ENCODE results near the gene MAOB.

Gene MAOB

DNA sequence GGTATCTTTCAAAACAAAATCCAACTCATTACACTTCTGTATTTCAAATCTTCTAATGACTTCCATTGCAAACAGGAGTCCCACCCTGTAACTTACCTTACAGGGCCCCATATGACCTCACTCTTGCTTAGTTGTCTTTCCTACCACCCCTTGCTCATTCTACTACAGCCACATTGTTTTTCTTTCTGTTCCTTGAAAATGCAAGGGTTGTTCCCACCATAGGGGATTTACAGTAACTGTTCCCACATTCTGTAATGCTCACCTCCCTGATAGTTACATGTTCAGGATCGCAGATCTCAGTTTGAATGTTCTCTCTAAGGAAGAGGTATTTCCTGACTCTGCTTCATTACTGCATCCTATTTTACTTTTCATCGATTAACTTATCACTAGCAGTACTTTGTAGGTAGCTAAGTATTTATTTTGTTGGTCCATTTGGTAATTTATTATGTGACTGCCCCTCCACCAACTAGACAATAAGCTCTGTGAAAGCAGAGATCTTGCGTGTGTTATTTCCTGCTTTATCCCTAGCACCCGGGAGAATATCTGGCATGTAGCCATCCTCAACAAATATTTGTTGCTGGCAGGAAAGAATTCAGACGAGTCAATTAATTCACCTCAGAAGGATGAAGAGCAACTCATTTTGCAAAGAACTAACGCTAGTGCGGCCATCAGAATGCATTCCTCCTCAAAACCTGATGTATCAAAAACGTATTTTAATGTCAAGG lies 21.4 kb downstream of the MAOB start:
- DNase-seq: no peak

DNA sequence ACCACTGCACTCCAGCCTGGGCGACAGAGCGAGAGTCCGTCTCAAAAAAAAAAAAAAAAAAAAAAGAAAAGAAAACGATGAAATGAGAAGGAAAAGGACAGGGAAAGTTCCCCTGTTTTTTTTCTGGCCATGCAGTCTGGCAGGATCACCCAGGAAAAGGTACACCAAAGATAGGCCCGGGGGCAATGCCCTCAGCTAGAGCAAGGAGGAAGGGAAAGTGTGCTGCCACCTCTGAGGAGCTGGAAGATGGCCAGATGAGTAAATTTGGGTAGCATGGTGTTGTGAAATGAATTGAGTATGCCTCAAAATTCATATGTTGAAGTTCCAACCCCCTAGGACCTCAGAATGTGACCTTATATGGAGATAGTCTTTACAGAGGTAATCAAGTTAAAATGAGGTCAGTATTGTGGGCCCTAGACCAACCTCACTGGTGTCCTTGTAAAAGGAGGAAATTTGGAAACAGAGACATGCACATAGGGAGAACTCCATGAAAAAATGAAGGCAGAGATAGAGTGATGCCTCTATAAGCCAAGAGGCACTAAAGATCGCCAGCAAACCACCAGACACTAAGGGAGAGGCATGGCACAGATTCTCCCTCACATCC lies 28.9 kb downstream of the MAOB start:
- DNase-seq: no peak

DNA sequence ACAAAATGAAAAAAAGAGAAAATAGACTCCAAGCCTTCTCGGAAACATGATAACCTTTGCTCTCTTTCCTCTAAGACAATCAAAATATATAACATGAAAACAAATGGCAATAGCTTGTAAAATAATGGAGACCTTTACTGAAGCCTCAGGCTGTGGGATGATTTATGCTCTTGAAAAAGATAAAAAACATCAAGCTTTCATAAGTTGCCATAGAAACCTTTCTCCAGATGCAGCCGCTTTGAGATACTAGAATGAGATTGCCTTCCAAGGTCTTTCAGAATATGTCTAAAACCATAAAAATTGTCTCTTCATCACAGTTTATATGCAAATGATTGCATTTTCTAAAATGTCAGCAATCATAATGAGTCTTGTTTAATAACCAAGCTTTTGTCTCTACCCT lies 31.6 kb downstream of the MAOB start:
- no peak for DNase-seq

DNA sequence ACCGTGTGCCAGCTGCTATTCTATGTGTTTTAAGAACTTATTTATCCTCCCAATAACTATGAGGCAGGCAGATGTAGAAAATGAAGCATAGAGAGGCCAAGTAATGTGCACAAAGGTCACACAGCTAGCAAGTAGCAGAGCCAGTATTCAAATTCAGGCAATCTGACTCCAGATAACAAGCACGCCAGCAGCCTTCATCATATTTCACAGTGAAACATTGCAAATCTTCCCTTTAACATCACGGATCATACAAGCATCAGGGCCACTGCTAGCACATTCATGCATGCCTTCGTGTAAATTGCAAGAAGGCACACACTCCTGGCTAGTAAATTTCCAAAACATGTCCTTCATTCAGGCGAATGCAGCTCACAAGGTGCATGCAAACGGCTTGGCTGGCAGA lies 33.1 kb downstream of the MAOB start:
- no peak for DNase-seq

DNA sequence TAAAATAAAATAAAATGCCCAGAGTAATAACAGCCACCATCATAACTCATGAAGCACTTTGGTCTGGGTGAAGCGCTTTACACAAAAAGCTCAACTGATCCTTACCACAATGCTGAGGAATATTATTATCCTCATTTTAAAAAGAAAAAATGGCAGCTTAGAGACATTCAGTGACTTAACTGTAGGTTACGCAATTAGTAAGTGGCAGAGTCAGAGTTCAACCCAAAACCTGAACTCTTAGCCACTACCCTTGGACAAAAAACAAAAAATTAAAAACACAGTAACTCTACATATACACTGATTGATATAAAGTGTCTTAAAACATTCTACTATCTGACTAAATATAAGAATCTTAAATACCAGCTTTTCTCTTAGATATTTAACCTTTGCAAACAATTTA lies 34.9 kb downstream of the MAOB start:
- DNase-seq: no peak

DNA sequence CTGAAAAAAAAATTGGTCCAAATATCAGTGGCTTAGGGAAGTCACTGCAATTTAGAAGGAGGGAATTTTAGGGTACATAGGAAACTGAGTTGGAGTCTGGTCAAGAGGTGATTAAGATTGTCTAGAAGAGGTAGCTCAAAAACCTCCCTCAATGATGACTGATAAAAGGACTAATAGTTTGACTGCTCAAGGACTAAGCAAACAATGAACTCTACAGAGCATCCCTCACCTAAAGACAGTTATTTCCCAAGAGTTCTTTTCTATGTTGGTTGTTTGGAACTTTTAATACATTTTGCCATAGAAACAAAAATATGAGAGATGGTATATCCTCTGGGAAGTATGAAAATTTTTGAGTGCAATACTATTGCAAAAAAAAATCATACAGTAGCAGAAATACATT lies 35.7 kb downstream of the MAOB start:
- no peak for DNase-seq

DNA sequence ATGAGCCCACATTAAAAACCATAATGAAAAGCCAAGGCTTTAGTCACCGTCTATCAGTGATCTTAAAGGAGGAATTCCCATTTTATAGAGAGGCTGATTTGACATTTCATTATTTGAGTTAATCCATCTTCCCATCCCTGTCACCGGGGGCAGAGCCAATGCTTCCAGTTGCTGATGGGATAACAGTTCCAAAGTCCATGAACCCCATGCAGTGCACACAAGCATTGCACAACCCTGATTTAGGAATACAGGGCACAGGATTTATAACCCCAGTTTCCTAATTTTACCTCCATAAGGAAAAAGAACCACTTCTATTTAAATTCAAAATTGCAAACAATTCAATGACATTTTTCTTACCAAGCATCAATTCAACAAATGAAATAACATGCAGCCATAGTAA lies 36.5 kb downstream of the MAOB start:
- no peak for DNase-seq

DNA sequence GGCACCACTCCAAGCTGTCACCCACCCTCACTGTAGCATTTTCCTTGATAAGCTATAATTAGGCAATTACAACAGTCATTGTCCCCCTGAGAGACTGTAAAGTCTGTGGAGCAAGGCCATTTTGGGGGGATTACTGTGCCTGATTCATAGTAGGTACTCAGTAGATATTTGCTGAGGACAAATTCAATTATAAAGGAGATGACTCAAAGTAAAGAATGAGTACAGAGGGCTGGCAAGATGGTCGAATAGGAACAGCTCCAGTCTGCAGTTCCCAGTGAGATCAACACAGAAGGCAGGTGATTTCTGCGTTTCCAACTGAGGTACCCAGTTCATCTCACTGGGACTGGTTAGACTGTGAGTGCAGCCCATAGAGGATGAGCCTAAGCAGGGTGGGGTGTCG lies 42.0 kb downstream of the MAOB start:
- DNase-seq: no peak

DNA sequence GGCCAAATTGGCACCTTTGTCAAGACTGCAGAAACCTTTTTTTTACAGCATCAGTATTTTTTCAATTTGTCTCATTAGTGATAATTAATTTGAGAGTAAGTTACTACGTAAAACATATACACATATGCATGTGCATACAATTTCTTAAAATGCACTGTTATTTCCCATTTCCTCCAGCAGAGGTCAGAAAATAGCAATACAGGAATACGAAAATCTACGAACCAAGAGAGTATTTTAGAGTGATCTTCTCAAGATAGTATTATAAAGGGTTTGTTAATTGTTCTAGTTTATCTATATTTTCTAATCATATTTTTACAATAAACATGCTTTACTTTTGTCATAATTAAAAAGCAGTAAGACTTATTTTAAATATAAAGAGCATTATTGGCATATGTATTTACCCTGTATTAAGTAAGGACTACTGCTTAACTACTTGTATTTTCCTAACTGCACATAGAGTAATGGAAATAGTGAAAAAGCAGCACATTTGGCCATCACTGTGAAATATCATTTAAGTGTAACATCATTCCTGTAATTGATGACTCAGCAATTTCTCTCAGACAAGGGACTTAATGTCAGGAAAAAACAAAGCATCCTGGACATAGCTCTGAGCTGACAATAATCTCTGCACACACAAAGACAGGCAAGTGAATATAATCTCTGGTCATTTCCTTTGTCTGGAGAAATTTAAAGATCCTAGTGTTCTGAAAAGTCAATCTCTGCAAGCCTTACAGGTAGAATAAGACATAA lies 45.6 kb downstream of the MAOB start:
- peak; percentile 47 for DNase-seq

DNA sequence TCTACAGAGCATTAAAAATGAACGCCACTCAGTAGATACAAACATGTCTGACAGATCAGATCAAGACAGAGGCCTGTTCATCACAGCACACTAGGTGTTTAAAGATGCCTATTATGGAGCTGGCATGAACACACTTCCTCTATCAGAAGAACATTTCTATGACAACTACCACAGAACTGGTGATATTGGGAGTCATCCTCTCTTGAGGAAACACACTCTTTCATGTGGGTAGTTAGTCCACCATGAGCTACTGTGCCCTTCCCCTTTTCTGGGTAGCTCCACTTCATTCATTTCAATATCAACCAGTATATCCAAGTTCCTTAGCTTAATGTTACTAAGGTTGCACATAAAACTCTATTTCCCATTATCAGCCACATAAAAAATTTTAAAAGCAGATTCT lies 46.7 kb downstream of the MAOB start:
- DNase-seq: peak; percentile 24

DNA sequence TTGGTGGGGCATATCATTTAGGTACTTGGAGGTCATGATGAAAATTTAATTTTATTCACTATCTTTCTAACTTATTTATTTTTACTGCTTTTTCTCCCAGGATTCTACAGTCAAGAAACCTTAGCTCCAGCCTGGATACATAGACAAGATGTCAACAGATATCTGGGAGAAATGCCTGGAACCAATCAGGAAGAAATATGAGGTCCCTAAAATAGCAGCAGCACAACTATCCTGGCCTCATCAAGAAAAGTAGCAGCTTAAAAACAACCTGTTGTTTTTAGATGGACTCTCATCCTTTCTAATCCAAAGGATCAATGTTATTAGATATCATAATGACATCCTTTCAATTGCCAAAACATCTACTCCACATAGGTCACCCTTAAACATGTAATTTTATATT lies 54.5 kb downstream of the MAOB start:
- DNase-seq: no peak

DNA sequence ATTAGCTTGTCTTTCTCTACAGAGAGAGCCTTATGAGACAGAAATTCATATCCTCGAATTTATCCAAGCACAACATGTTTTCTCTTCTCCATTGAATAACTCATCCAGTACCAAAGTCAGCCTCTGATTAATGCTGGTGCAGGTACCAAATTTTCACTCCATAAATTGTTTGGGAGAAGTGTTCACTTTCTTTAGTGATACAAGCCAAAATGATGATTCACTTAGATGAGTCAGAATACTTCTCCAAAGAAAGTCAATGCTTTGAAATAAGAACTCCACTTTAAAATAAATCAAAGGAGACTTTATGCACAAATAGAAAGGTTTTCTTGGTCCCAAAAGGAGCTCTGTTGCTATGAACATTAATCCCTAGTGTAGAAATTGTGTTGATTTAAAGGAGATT lies 60.2 kb downstream of the MAOB start:
- no peak for DNase-seq

DNA sequence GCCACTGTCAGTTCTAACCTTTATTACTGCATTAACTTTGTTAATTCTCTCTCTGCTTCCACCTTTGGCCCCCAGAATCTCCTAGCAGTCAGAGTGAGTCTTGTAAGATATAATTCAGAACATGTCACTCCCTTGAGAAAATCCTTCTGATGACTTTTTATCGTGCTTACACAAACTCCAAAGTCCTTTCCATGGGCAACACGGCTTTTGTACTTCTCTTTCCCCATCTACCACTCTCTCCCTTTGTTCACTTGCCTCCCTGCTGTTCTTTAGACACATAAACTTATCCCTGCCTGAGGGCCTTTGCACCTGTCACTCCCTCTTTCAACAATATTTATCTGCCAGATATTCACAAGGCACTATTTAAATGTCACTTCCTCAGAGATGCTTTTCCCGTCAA lies 64.8 kb downstream of the MAOB start:
- no peak for DNase-seq

DNA sequence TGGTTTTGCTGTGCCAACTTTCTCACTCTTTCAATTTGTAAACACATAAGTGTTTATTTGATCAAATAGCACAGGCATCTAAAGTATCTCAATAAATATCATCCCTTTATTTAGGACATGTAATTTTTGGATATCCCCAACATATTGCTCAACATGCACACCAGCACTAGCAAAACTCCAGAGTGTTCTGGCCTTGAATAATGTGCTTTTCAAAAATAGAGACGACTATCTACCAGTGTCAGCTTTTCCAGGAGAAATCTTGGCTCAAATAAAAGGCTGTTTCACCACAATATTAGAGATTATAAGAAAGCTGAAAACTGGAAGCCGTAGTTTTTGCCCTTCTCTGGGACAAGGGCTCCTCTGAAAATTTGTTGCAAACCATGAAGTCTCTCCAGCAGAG lies 67.0 kb downstream of the MAOB start:
- no peak for DNase-seq

DNA sequence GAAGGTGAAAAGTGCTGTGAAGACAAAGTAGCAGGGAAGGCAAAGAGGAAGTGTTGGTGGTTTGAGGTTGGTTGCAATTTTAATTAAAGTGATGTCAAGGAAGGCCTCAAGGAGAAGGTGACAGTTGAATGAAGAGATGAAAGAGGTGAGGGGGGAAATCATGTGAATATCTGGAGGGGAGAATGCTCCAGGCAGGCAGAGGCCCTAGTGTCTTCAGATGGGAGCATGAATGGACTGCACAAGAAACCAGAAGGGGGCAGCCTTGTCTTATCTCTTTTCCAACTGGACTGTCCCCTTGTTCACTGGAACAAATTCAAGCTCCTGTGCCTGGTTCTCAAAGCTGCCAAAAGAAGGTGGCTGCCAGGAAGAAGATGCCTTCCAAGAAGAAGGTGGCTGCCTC lies 68.4 kb downstream of the MAOB start:
- DNase-seq: peak; percentile 34

DNA sequence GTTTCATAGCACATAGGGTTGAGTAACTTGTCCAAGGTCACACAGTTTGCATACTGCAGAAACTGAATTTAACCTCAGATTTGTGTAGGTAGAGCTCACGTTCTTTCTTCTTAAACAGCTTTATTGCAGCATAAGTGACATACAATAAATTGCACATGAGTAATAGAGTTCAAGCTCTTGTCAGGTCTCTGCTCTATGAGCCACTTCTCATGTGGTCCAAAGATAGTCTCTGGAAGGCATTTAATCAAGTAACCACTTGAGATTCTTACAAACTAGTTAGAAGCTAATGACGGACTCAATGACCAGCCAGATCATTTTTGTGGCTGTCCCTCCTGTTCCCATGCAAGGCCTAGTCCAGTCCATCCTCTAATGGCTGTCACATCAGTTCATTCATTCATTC lies 68.9 kb downstream of the MAOB start:
- DNase-seq: no peak

DNA sequence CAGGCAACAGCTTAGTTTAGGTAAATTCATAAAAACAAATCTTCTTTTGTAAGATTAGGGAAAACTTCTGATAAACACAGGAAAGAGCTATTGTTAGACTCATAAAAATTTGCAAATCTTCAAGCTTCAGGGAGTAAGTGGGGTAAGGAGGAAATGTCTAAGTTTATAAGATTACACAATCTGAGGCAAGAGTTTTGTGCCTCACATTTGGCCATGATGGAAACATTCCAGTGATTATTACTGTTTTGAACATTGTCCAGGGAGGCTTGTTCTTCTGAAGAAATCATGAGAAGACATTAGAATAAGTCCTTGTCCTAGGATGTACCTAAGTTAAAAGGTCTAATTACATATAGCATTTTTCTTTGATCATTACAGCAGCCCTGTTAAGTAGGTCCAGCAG lies 72.8 kb downstream of the MAOB start:
- no peak for DNase-seq

DNA sequence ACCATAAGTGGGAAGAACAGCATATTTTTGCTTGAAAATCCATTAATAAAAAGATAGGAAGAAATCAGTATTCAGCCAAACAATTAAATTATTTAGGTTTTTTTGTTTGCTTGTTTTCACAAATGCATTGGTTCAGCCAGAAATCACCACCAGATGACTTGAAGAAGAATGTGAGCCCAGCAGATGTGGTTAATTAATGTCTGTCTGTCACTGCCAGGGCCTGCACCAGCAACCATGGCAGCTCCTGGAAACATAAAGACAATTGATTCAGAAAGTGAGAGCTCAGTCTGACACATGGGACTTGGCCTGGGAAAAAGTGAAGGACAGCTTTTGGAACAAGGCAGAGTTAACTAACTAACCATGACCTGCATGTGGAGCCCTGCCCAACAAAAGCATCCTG lies 74.0 kb downstream of the MAOB start:
- DNase-seq: no peak

DNA sequence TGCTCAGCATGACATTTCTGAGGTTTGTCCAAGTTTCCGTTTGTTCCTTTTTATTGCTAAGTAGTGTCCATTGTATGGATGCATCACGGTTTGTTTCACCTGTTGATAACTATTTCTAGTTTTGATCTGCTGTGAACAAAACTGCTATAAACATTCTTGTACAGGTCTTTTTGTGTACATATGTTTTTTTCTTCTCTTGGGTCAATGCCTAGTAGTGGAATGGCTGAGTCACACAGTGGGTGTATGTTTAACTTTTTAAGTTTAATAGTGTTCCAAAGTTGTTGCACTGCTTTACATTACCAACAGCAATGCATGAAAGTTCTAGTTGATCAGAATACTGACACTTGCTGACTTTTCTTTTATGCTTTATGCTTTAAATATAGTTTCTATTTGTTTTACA lies 76.7 kb downstream of the MAOB start:
- DNase-seq: no peak

DNA sequence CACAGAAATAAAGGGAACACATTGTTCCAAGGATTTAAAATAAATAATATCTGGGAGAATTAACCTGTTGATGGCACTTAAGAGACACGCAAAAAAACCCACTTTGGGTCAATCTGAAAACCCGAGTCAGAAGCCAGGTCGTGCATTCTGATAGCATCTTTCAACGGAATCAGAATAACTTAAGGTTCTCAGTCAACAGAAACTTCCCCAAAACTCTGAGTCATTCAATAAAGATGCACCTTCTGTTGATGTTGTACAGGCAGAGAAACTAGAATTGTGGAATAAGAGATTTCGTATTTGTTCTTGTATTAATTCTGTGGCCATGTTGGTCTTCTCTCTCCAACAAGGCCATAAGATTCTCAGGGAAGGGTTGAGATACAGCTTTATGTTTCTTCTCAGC lies 78.2 kb downstream of the MAOB start:
- DNase-seq: no peak

DNA sequence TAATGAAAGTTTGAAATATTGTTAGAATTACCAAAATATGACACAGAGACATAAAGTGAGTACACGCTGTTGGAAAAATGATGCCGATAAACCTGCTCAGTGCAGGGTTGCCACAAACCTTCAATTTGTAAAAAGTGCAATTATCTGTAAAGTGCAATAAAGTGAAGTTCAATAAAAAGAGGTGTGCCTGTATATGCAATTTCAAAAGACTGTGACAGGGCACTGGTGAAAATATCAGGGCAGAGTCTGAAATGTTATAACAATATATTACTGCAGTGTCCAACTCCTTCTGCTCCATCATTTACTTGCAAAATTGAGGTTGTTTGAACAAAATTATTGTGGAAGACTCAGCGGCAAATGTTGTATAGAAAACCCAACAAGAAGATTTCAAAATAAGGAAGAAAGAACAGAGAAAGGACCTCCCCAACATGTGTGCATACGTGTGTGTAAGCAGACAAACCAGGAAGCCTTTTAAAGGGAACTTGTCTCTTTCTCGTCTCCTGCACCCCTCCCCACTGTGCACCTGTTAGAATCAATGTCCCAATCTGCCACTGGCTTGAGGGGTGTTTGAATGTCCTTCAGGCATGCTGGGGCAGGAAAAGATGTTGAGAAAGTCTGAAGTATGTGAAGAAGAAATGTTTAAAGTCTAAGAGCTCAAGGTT lies 96.2 kb downstream of the MAOB start:
- DNase-seq: no peak

DNA sequence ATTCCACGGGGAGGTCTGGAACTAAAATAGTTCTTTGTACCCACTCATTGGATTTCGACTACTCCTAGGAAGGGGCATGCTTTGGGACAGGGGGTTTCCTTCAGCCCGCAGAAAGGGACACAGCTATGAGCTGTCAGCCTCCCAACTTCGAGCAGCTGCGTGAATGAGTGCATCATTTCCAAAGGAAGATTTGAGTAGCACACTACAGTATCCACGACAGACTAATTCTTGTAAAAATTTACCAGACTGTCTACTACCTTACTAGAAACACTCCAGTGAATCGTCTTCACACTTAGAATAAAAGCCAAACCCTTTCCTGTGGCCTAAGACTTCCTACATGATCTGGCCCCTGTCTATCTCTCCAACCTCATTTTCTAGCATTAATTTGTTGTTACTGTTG lies 124.2 kb downstream of the MAOB start:
- no peak for DNase-seq

DNA sequence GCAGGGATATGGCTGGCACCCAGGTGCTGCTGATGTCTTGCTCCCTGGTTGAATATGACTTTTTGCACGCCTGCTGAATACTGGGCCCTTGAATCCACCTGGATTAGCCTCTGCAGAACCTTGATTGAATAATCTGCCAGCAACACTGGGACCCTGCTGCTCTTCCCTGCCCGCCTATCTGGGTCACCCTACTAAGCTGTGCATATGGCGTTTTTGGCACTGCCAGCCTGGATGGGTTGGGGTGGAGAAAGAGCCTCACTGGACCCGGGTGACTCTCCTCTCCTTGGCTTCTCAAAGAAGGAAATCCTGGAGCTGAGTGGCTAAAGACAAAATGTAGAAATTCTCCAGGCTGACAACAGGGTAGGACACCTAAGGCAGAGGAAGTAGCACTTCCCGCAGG lies 126.2 kb downstream of the MAOB start:
- DNase-seq: no peak

DNA sequence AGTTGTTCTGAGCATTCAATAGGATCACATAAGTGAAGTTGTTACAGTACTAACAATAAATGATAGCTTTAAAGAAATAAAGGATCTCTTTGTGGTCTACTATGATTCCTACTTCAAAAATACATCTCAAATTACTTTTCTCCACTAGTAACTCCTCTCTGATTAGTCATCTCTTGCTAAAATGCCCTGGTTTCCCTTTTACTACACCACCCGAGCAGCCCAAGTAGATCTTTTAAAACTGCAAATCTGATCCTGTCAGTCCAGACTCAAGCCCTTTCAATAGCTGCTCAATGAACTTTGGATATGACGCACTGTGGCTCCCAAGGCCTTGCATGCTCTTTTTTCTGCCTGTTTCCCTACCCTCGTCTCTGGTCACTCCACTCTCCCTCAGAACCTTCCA lies 128.6 kb downstream of the MAOB start:
- DNase-seq: no peak

All from OCI-M1 (cell line).